Colonic mucosa (tissue), 4 donors: ENCODE measurements around the gene CYP4F8. TPM values are rescaled to one million over a fixed set of nuclear protein-coding genes. Genes with fewer than 3 reads are reported as not detected.
"Not testable (repeated sequence)": the region's sequence is repeated elsewhere in the genome, so short reads cannot be mapped to it uniquely, and the experiment has no call there.

ENCODE experiments used
- DNase-seq: peaks from one replicate; pipeline ENCODE4 v3.0.0-alpha.2; 2020
- H3K27ac ChIP-seq: fragments of 200-600 bp; one replicate; pipeline ENCODE4 v1.8.0; 2021
- H3K27me3 ChIP-seq: fragments of 200-600 bp; one replicate; pipeline ENCODE4 v1.8.0; 2021
- H3K36me3 ChIP-seq: fragments of 200-600 bp; one replicate; pipeline ENCODE4 v1.8.0; 2021
- H3K4me1 ChIP-seq: fragments of 200-600 bp; one replicate; pipeline ENCODE4 v1.8.0; 2021; ENCODE audit warnings: mild to moderate bottlenecking
- H3K4me3 ChIP-seq: fragments of 200-600 bp; one replicate; pipeline ENCODE4 v1.8.0; 2021
- H3K9ac ChIP-seq, 2 donors: one replicate each; pipeline ENCODE4 v1.7.0; 2013; ENCODE audit warnings: control low read depth in 2 of 2, low read depth in 2 of 2, low read length in 2 of 2
- H3K9me3 ChIP-seq: fragments of 200-600 bp; one replicate; pipeline ENCODE4 v1.8.0; 2021
- CTCF ChIP-seq: fragments of 200-600 bp; IDR thresholded peaks from one replicate; pipeline ENCODE4 v1.8.0; 2022; ENCODE audit warnings: antibody characterized with exemption, mild to moderate bottlenecking
- intact Hi-C: fragments of 100-400 bp; cut with DNase I; formaldehyde crosslinking; loops from one replicate; pipeline ENCODE4 v1.14.1; 2022
- total RNA-seq, 2 donors: library from RNA; stranded (reverse); fragmentation: NEBNext Ultra II Directional in 1 of 2; extraction: Animal tissue kit (Norgen Biotek cat#: 25700) in 1 of 2; gene quantifications; one replicate each; pipeline ENCODE4 v1.2.1, GENCODE V29; 2021
- donor health status: healthy.
- donor health status: DM: no; HTN: no; CAD: no.
- donor health status: DM: no; HTN: no; CAD: no.

The CYP4F8 gene
- total RNA-seq, 2 donors from 2014 or later = not detected

GRCh38 chr19:15642807-15643206, 27.8 kb downstream of the CYP4F8 start:
- Histone ChIP-seq H3K27ac (no peak overlapping the region), H3K9me3 (no peaks in the 10 kb centered on the region), H3K4me3 (no peak overlapping the region), H3K27me3 (no peaks in the 10 kb centered on the region), H3K9ac (no peak overlapping the region), H3K4me1 (peaks cover 11% of the 10 kb centered on the region), H3K36me3 (no peaks in the 10 kb centered on the region)
- no peak for DNase-seq
- no peak for TF ChIP-seq CTCF
- intact Hi-C loops = no loop called here

DNA sequence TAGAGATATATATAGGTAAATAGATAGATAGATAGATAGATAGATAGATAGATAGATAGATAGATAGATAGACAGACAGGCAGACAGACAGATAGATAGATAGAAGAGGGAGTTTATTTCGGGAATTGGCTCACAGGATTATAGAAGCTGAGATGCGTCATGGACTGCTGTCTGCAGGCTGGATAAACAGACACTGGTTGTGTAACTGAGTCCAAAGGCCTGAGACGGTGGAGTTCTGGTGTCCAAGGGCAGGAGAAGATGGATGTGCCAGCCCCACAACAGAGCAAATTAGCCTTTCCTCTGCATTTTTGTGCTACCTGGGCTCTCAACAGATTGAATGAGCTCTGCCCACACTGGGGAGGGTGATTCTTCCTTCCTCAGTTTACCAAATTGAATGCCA, 28.4 kb downstream of the CYP4F8 start:
- no peak for TF ChIP-seq CTCF
- intact Hi-C loops = no loop called here
- Histone ChIP-seq H3K27me3 (no peaks in the 10 kb centered on the region), H3K4me1 (peaks cover 11% of the 10 kb centered on the region), H3K9me3 (no peaks in the 10 kb centered on the region), H3K4me3 (no peak overlapping the region), H3K36me3 (no peaks in the 10 kb centered on the region), H3K27ac (no peak overlapping the region), H3K9ac (no peak overlapping the region)
- DNase-seq = no peak

GRCh38 chr19:15644066-15644741, 29.2 kb downstream of the CYP4F8 start:
- H3K4me1 ChIP-seq = peaks cover 11% of the 10 kb centered on the region

GRCh38 chr19:15644816-15645215, 29.8 kb downstream of the CYP4F8 start:
- H3K4me3 ChIP-seq = no peak overlapping the region
- H3K9me3 ChIP-seq = no peaks in the 10 kb centered on the region
- no peaks in the 10 kb centered on the region for H3K36me3 ChIP-seq
- no peak for TF ChIP-seq CTCF
- no peaks in the 10 kb centered on the region for H3K27me3 ChIP-seq
- H3K27ac ChIP-seq = no peak overlapping the region
- H3K9ac ChIP-seq = no peak overlapping the region
- intact Hi-C loops = no loop called here
- no peak for DNase-seq
- peaks cover 11% of the 10 kb centered on the region for H3K4me1 ChIP-seq

More at GRCh38 chr19:15644066-15644741, 29.2 kb downstream of the CYP4F8 start:
- Histone ChIP-seq H3K9me3 (no peaks in the 10 kb centered on the region), H3K27ac (no peak overlapping the region), H3K27me3 (no peaks in the 10 kb centered on the region), H3K9ac (no peak overlapping the region), H3K4me3 (no peak overlapping the region), H3K36me3 (no peaks in the 10 kb centered on the region)
- no peak for DNase-seq
- no peak for TF ChIP-seq CTCF
- intact Hi-C loops = no loop called here

- no peaks in the 10 kb centered on the region for H3K27me3 ChIP-seq
- H3K27ac ChIP-seq = no peak overlapping the region
- intact Hi-C loops = no loop called here
- H3K9ac ChIP-seq = no peak overlapping the region
- TF ChIP-seq CTCF = no peak
- no peak overlapping the region for H3K4me3 ChIP-seq
- H3K36me3 ChIP-seq = no peaks in the 10 kb centered on the region
- H3K4me1 ChIP-seq = no peaks in the 10 kb centered on the region
- no peak for DNase-seq
- no peaks in the 10 kb centered on the region for H3K9me3 ChIP-seq
These were observed 34.5 kb downstream of the CYP4F8 start for GRCh38 chr19:15649526-15649925.

- H3K4me3 ChIP-seq, H3K4me1 ChIP-seq, DNase-seq, H3K27me3 ChIP-seq, H3K36me3 ChIP-seq, H3K27ac ChIP-seq, H3K9ac ChIP-seq, intact Hi-C loops, H3K9me3 ChIP-seq: not testable (repeated sequence)
These were observed 35.1 kb downstream of the CYP4F8 start for GRCh38 chr19:15650123-15650522.
